Activated CD4-positive, CD25-positive, alpha-beta regulatory T cell treated with anti-CD3 and anti-CD28 coated beads, Interleukin-2, amount 50 U/mL, for 16 hours (primary cell): ENCODE results near the gene IRGC.
"Not testable (repeated sequence)": the region's sequence is repeated elsewhere in the genome, so short reads cannot be mapped to it uniquely, and the experiment has no call there.

Experiments used
- DNase-seq: peaks from one replicate; pipeline ENCODE4 v3.0.0-alpha.2; 2020; ENCODE audit warnings: low read depth, low spot score

The IRGC gene

GRCh38 chr19:43754503-43755255, 38.8 kb downstream of the IRGC start, which contains the start of gene SMG9:
Gene SMG9 (minus strand): TSS chr19:43754962. CDS start chr19:43750741, 4,221 bp downstream.
- DNase-seq, result peak; percentile 98

GRCh38 chr19:43755256-43755801, 39.5 kb downstream of the IRGC start:
- DNase-seq, result peak; percentile 61

GRCh38 chr19:43759515-43759914, 43.6 kb downstream of the IRGC start:
- DNase-seq, result no peak

GRCh38 chr19:43760941-43761340, 45.1 kb downstream of the IRGC start:
- no peak for DNase-seq

- DNase-seq, result no peak
Measured at GRCh38 chr19:43762814-43763213, 46.9 kb downstream of the IRGC start.

- no peak for DNase-seq
Measured at GRCh38 chr19:43763473-43763939, 47.6 kb downstream of the IRGC start.

- DNase-seq, result not testable (repeated sequence)
Measured at GRCh38 chr19:43764684-43765083, 48.8 kb downstream of the IRGC start.

GRCh38 chr19:43765109-43765876, 49.4 kb downstream of the IRGC start:
- peak; percentile 57 for DNase-seq

GRCh38 chr19:43766755-43767043, 50.8 kb downstream of the IRGC start:
- no peak for DNase-seq

- no peak for DNase-seq
Measured at GRCh38 chr19:43767316-43767715, 51.4 kb downstream of the IRGC start.

GRCh38 chr19:43767818-43768217, 51.9 kb downstream of the IRGC start:
- no peak for DNase-seq

GRCh38 chr19:43768273-43769050, 52.6 kb downstream of the IRGC start:
- DNase-seq, result no peak

- DNase-seq, result no peak
Measured at GRCh38 chr19:43769256-43769655, 53.4 kb downstream of the IRGC start.
